Measurements from ENCODE around the gene RABGAP1L.

GRCh38 chr1:174269989-174270651, 110.8 kb downstream of the RABGAP1L start:
- TF ChIP-seq CTCF (tag by site-specific recombination; IDR thresholded peaks at IDR 0.05) (no peak), YY1 (tag by site-specific recombination; IDR thresholded peaks at IDR 0.05) (no peak), KLF1 (tag by site-specific recombination; IDR thresholded peaks at IDR 0.05) (no peak), PBX3 (CRISPR knock-in tag; IDR thresholded peaks at IDR 0.05) (no peak), MZF1 (tag by site-specific recombination; IDR thresholded peaks at IDR 0.05; ENCODE audit: borderline replicate concordance) (no peak), ZNF16 (tag by site-specific recombination; IDR thresholded peaks at IDR 0.05; ENCODE audit: low read depth) (no peak), SCRT1 (tag by site-specific recombination; IDR thresholded peaks at IDR 0.05; ENCODE audit: borderline replicate concordance) (no peak), ZNF311 (tag by site-specific recombination; IDR thresholded peaks at IDR 0.05; ENCODE audit: borderline replicate concordance) (no peak), ZNF184 (tag by site-specific recombination; IDR thresholded peaks at IDR 0.05) (no peak), PRDM10 (tag by site-specific recombination; IDR thresholded peaks at IDR 0.05) (no peak), ELK4 (IDR thresholded peaks at IDR 0.05; ENCODE audit: borderline replicate concordance, low read depth, low read length) (no peak), TCF7L2 (IDR thresholded peaks at IDR 0.05; ENCODE audit: borderline replicate concordance, low read depth, low read length) (no peak), ATF2 (tag by site-specific recombination; IDR thresholded peaks at IDR 0.05; ENCODE audit: low read depth) (no peak)

Measured in HEK293 (cell line).